Trophoblast cell (in vitro differentiated cells and primary cell): Measurements from ENCODE around the gene POLDIP3.
A peak's percentile ranks its signal among the peaks of the same experiment; 100 is the strongest.
"Not testable (repeated sequence)": the region's sequence is repeated elsewhere in the genome, so short reads cannot be mapped to it uniquely, and the experiment has no call there.

Source experiments
- DNase-seq, 2 donors: peaks; one replicate each; pipeline ENCODE4 v3.0.0-alpha.2; 2016
- H2AFZ ChIP-seq: 2 replicates; pipeline ENCODE4 v1.6.1; 2013; ENCODE audit warnings: low read length, moderate library complexity, mild to moderate bottlenecking; ENCODE audit not compliant: insufficient read depth, poor library complexity
- H2AK5ac ChIP-seq: 2 replicates; pipeline ENCODE4 v1.6.1; 2013; ENCODE audit warnings: mild to moderate bottlenecking, low read length
- H2BK120ac ChIP-seq: 2 replicates; pipeline ENCODE4 v1.6.1; 2013; ENCODE audit warnings: low read length, mild to moderate bottlenecking, moderate library complexity; ENCODE audit not compliant: insufficient read depth, poor library complexity
- H2BK12ac ChIP-seq: 2 replicates; pipeline ENCODE4 v1.6.1; 2013; ENCODE audit warnings: mild to moderate bottlenecking, low read length, moderate library complexity
- H2BK5ac ChIP-seq: 2 replicates; pipeline ENCODE4 v1.6.1; 2013; ENCODE audit warnings: low read length, low read depth, moderate library complexity, mild to moderate bottlenecking; ENCODE audit not compliant: poor library complexity
- H3K14ac ChIP-seq: 2 replicates; pipeline ENCODE4 v1.6.1; 2013; ENCODE audit warnings: mild to moderate bottlenecking, low read length
- H3K18ac ChIP-seq: 2 replicates; pipeline ENCODE4 v1.6.1; 2013; ENCODE audit warnings: mild to moderate bottlenecking, low read length
- H3K23ac ChIP-seq: 2 replicates; pipeline ENCODE4 v1.6.1; 2013; ENCODE audit warnings: low read length
- H3K27ac ChIP-seq: 2 replicates; pipeline ENCODE4 v1.5.1; 2013; ENCODE audit warnings: low read depth, mild to moderate bottlenecking, inconsistent platforms, low read length, moderate library complexity
- H3K27me3 ChIP-seq: 2 replicates; pipeline ENCODE4 v1.6.1; 2013; ENCODE audit warnings: inconsistent platforms, mild to moderate bottlenecking, low read length, moderate library complexity; ENCODE audit not compliant: insufficient read depth
- H3K36me3 ChIP-seq, 2 experiments: 1 replicate in 1 of 2; 2 replicates in 1 of 2; pipeline ENCODE4 v1.6.1; 2013; ENCODE audit warnings: low read length in 2 of 2, mild to moderate bottlenecking in 2 of 2, moderate library complexity in 1 of 2; ENCODE audit not compliant: insufficient read depth in 2 of 2, control insufficient read depth in 1 of 2
- H3K4ac ChIP-seq: 2 replicates; pipeline ENCODE4 v1.6.1; 2013; ENCODE audit warnings: low read depth, mild to moderate bottlenecking, low read length, moderate library complexity
- H3K4me1 ChIP-seq, 2 experiments: 1 replicate in 1 of 2; 2 replicates in 1 of 2; pipeline ENCODE4 v1.6.1; 2013; ENCODE audit warnings: low read length in 2 of 2, mild to moderate bottlenecking in 2 of 2, moderate library complexity in 1 of 2; ENCODE audit not compliant: insufficient read depth in 2 of 2, control insufficient read depth in 1 of 2
- H3K4me2 ChIP-seq: 2 replicates; pipeline ENCODE4 v1.6.1; 2013; ENCODE audit warnings: inconsistent platforms, mild to moderate bottlenecking, low read length, moderate library complexity
- H3K4me3 ChIP-seq: 2 replicates; pipeline ENCODE4 v1.5.1; 2013; ENCODE audit warnings: mild to moderate bottlenecking, low read depth, low read length, inconsistent platforms
- H3K79me1 ChIP-seq: one replicate; pipeline ENCODE4 v1.6.1; 2013; ENCODE audit warnings: low read length
- H3K79me2 ChIP-seq: 2 replicates; pipeline ENCODE4 v1.6.1; 2013; ENCODE audit warnings: low read length, mild to moderate bottlenecking; ENCODE audit not compliant: control insufficient read depth, insufficient read depth, poor library complexity
- H3K9ac ChIP-seq: 2 replicates; pipeline ENCODE4 v1.6.1; 2013; ENCODE audit warnings: mild to moderate bottlenecking, low read length
- H3K9me3 ChIP-seq: 2 replicates; pipeline ENCODE4 v1.6.1; 2013; ENCODE audit warnings: low read depth, mild to moderate bottlenecking, control low read depth, inconsistent platforms, low read length; ENCODE audit not compliant: insufficient read depth
- H4K12ac ChIP-seq: 2 replicates; pipeline ENCODE4 v1.6.1; 2013; ENCODE audit warnings: low read depth, mild to moderate bottlenecking, low read length, moderate library complexity
- H4K8ac ChIP-seq: 2 replicates; pipeline ENCODE4 v1.6.1; 2013; ENCODE audit warnings: low read depth, mild to moderate bottlenecking, low read length, moderate library complexity
- H4K91ac ChIP-seq: one replicate; pipeline ENCODE4 v1.6.1; 2013; ENCODE audit warnings: low read depth, mild to moderate bottlenecking, low read length, moderate library complexity
- WGBS: extraction: QIAGEN DNeasy Blood & Tissue Kit; methylation state at CpG from one replicate; pipeline ENCODE4 v1.1.7; 2013; ENCODE audit warnings: missing lambda C conversion rate; ENCODE audit not compliant: insufficient read length, insufficient coverage; ENCODE audit errors: extremely low coverage; 5-methylcytosine and 5-hydroxymethylcytosine counted together

Gene POLDIP3

DNA sequence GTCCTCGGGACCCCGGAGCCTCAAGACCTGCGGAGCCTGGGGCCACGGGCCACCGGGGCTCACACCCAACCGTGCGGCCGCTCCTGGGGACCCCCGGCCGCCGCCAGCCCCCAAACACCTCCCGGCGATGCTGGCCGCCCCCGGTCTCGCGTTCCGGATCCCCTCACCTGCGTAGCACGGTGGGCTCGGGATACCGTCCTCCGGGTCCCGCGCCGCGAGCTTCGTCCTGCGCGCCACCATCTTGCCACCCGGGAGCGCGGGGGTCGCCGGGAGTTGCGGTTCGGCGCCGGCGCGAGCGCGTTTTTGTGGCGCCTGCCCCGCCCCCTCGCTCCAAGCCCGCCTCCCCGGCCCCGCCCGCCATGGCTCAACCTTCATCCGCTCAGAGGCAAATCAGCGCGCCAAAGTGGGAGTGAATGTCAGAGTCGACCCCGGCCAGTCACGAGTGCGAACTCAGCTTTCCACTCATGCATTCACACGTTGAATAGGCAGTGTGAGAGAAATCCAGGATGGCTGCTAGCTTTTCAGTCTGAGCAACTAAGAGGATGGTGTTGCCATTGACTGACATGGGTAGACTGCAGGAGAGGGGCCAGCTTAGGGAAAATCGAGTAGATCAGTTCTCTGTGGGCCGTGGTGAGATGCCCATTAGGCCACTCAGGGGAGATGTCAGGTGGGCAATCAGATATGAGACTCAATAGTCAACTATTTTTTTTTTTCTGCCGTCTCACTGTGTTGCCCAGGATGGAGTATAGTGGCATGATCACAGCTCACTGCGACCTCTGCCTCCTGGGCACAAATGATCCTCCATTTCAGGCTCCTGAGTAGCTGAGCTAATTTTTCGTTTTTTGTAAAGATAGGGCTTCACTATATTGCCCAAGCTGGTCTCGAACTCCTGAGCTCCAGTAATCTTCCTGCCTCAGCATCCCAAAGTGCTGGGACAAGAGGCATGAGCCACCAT, 32.6 kb downstream of the POLDIP3 start:
- Histone ChIP-seq H4K12ac (peak overlapping the region; percentile 94), H3K14ac (peak overlapping the region; percentile 95), H3K23ac (no peak overlapping the region), H3K9me3 (no peaks in the 10 kb centered on the region), H3K18ac (peak overlapping the region; percentile 90), H3K4me3 (peak overlapping the region; percentile 96), H2AFZ (peak overlapping the region; percentile 23), H3K4me2 (peak overlapping the region; percentile 71), H3K4ac (peak overlapping the region; percentile 74), H2BK5ac (peak overlapping the region; percentile 58), H3K27me3 (no peaks in the 10 kb centered on the region), H2AK5ac (no peak overlapping the region), H3K36me3 (peaks cover 52 to 56% of the 10 kb centered on the region in 2 experiments), H3K4me1 (peaks cover 0 to 6% of the 10 kb centered on the region in 2 experiments), H3K79me2 (peaks cover 3% of the 10 kb centered on the region), H3K9ac (peak overlapping the region; percentile 85), H3K79me1 (peaks cover 4% of the 10 kb centered on the region), H4K8ac (peak overlapping the region; percentile 98), H3K27ac (peak overlapping the region; percentile 76), H2BK120ac (peak overlapping the region; percentile 85), H2BK12ac (peak overlapping the region; percentile 6), H4K91ac (peak overlapping the region; percentile 91)
- no CpG with 5 or more reads among the region's 64 CpGs for WGBS
- peak; percentile 48 to 61 for DNase-seq

- Histone ChIP-seq H4K91ac (peak overlapping the region; percentile 91), H3K36me3 (peaks cover 54% of the 10 kb centered on the region in 2 experiments), H2AFZ (peak overlapping the region; percentile 23), H3K4ac (peak overlapping the region; percentile 74), H3K14ac (peak overlapping the region; percentile 95), H3K4me3 (peak overlapping the region; percentile 96), H4K12ac (peak overlapping the region; percentile 94), H3K27ac (peak overlapping the region; percentile 76), H3K4me2 (peak overlapping the region; percentile 62), H4K8ac (peak overlapping the region; percentile 98), H2BK5ac (peak overlapping the region; percentile 58)
- not testable (repeated sequence) for H3K9ac ChIP-seq, H2BK120ac ChIP-seq, H3K4me1 ChIP-seq, H2BK12ac ChIP-seq, H2AK5ac ChIP-seq, DNase-seq, H3K9me3 ChIP-seq, H3K79me2 ChIP-seq, H3K79me1 ChIP-seq, H3K23ac ChIP-seq, H3K27me3 ChIP-seq, H3K18ac ChIP-seq
- no CpG with 5 or more reads among the region's 22 CpGs for WGBS
Observed at GRCh38 chr22:42581194-42581761, 33.4 kb downstream of the POLDIP3 start.

DNA sequence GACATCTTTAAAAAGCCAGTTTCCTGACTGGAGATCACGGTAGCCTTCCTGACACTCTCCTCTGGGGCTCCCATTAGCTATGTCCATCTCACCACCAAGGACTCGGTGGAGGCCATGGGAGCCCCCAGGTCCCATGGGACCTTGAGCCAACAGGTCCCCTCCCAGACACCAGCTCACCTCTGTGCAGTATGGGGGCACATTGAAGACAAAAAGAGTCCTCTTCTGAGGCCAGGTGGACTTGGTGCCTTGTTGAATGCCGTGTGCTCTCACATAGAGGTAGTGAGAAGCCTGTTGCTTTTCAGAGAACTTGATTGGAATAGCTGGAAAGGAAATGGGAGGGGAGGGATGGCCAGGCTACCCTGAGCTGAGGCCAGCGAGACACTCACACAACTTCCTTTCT, 34.6 kb downstream of the POLDIP3 start:
- not testable (repeated sequence) for DNase-seq, H2BK120ac ChIP-seq, H3K4me3 ChIP-seq, H2BK5ac ChIP-seq, H4K91ac ChIP-seq, H2AK5ac ChIP-seq, H3K9me3 ChIP-seq, H3K4me2 ChIP-seq, H4K8ac ChIP-seq, H4K12ac ChIP-seq, H3K4ac ChIP-seq, H3K27ac ChIP-seq, H3K4me1 ChIP-seq, H2BK12ac ChIP-seq, H3K14ac ChIP-seq, H3K23ac ChIP-seq, H3K79me1 ChIP-seq, H3K27me3 ChIP-seq, H3K9ac ChIP-seq, H3K79me2 ChIP-seq, H3K18ac ChIP-seq, H2AFZ ChIP-seq
- WGBS: no CpG with 5 or more reads among the region's 4 CpGs
- peaks cover 48 to 51% of the 10 kb centered on the region in 2 experiments for H3K36me3 ChIP-seq

DNA sequence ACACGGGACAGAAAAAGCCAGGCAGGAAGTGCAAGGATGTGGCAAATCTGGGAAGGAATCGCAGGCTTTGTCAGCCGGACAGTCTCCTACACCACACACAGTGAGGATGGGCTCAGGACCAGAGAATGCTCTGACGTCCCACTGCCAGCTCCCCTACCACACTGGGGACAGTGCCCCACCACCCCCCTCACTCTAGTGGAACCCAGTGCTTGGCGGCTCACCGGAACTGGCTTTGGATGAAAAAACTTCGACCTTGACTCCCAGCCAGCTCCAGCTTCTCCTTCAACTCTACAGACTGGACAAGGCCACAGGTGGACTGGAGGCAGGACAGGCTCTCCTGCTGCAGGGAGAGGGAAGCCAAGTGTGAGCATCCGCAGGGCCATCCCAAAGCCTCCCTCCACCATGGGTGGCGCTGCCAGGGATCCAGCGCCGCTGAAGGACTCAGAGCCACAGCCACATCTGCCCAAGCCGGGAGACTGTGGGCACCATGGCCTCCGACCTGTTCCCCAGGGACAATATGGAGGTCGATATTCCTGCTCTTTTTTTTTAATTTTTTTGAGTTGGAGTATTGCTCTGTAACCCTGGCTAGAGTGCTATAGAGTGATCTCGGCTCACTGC, 37.0 kb downstream of the POLDIP3 start:
- peaks cover 0 to 6% of the 10 kb centered on the region in 2 experiments for H3K4me1 ChIP-seq
- H2BK12ac ChIP-seq: no peak overlapping the region
- no peak overlapping the region for H4K8ac ChIP-seq
- no peak overlapping the region for H3K14ac ChIP-seq
- H3K23ac ChIP-seq: no peak overlapping the region
- no peak overlapping the region for H2BK5ac ChIP-seq
- H4K12ac ChIP-seq: no peak overlapping the region
- peaks cover 3% of the 10 kb centered on the region for H3K79me2 ChIP-seq
- H3K79me1 ChIP-seq: peaks cover 4% of the 10 kb centered on the region
- H3K18ac ChIP-seq: no peak overlapping the region
- no peak overlapping the region for H3K27ac ChIP-seq
- DNase-seq: no peak
- H4K91ac ChIP-seq: no peak overlapping the region
- no peaks in the 10 kb centered on the region for H3K9me3 ChIP-seq
- no CpG with 5 or more reads among the region's 15 CpGs for WGBS
- no peak overlapping the region for H3K4ac ChIP-seq
- H3K27me3 ChIP-seq: no peaks in the 10 kb centered on the region
- H3K4me3 ChIP-seq: no peak overlapping the region
- H3K9ac ChIP-seq: no peak overlapping the region
- H3K36me3 ChIP-seq: peaks cover 47 to 48% of the 10 kb centered on the region in 2 experiments
- H3K4me2 ChIP-seq: no peak overlapping the region
- H2BK120ac ChIP-seq: no peak overlapping the region
- H2AK5ac ChIP-seq: no peak overlapping the region
- H2AFZ ChIP-seq: no peak overlapping the region
